Kidney glomerular epithelial cell (primary cell): ENCODE results near the gene PGM2.
A peak's percentile ranks its signal among the peaks of the same experiment; 100 is the strongest.

Experiments
- DNase-seq: peaks from one replicate; lab custom pipeline; 2025; lab: John Stamatoyannopoulos, UW

The PGM2 gene

DNA sequence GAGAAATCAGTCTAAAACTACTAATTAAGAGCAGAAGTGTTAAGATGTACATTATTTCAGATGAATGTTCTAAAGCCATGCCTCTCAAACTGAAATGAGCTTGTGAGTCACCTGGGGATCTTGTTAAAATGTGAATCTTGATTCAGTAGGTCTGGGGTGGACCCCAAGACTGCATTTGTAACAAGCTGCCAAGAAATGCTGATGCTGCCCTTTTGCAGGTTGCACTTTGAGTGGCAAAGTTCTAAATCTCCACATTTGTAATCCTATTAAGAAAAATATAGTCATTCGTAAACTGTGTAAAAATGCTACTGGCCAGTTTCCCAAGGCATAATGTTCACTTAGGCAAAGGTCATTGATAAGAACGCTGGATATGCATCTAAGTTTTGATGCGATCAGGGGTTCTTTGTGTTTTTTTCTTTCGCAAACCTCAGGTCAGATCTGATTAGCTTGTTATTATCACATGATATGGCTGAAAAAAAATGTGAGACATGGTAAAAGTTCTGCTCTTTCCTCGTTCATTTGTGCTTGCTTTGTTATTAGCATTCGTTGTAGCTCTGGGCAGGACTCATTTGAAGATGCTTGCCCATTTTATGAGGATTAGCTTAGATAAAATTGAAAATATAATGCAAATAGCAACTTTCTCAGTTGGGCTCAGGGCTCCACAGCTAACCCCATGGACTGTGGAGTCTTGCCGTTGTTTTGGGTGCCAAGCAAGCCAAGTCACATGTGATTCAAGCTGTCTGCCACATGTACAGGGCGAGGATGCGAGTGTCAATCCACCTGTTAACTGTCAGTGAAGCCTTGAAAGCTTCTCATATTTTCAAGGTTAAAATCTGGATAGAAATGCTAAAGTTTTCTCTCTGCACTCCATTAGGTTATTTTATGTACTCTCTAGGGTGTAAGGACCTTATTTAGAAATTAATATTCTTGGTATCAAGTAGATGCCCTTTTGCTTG lies 76.5 kb downstream of the PGM2 start:
- DNase-seq, result no peak

DNA sequence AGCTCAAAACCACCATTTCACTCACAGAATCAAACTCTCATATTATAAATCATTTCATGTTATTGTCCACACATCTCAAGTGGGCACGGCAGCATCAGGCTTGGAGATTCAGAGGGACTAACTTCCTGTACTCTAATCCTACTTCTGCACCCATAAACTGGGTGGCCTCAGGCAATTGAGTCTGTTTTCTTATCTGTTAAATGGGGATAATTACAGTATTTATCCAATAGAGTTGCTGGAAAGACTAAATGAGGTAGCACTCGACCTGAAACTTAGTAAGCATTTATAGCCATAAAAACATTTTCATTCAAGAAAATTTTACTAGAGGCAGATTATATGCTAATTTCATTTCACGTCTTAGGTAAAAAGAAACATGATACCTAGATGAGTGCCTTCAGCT lies 77.4 kb downstream of the PGM2 start:
- DNase-seq, result no peak

DNA sequence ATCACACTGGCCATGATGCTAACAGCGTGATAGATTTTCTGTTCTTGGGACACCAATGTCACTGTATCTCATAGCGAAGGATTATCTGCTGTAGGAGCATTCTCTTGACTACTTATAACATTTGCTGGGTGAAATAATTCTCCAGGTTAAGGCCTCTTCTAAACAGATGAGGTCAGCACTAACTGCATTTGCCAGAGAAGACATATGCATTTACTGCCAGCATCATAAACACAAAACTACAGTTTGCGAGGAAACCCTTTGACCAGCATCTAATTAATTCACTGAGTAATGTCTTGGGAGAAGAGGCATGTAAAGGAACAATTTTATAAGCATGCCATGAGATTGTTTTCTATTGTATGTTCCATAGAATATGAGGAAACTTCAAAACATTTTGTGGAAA lies 78.3 kb downstream of the PGM2 start:
- DNase-seq, result no peak

DNA sequence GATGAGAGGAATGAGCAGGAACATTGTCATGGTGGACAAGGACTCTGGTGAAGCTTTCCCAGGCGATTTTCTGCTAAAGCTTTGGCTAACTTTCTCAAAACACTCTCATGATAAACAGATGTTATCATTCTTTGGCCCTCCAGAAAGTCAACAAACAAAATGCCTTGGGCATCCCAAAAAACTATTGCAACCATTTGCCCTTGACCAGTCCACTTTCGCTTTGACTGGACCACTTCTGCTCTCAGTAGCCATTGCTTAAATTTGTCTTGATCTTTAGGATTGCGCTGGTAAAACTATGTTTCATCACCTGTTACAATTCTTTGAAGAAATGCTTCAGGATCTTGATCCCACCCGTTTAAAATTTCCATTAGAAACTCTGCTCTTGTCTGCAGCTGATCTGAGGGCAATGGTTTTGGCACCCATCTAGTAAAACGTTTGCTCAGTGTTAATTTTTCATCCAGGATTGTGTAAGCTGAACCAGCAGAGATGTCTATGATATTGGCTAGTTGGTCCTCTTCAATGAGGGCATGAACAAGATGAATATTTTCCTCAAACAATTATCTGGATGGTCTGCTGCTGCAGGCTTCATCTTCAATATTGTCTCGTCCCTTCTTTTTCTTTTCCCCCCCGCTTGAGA lies 79.2 kb downstream of the PGM2 start:
- DNase-seq, result no peak

DNA sequence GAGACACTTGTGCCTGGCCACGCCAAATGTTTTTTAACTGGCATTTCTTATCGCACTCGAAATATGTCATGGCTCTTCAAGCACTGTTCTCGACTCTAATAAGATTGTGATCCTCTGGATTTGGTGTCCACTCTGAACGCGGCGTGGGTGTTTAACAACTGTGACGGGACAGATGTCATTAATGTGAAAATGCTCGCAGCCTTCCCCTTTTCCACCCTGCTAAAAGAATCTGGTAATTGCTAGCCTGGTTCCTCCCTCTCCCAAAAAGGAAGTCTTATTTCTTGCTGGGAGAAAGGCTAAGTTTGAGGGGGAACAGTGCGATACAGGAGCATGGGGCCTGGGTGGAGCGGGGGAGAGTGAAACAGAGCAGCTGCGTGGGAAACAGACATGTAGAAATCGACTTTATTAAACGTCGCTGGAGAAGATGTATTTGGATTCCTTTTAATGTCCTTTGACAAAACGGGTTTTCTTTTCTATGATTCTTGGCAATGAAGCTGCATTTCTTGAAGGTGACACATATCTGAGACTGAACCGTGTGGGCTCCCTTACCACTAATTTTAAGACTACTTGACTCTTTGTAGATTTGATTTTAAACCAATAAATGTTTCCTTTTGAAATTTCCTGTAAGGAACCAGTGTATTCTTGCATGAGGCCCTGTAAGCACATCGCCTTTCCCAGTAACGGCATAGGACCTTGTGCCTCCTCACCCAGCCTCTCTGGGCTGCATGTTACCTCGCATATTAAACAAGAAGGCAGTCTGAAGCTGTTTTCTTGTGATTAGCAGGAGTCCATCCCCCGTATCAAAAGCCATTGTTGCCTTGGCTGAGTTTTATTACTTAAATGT lies 82.2 kb downstream of the PGM2 start:
- peak; percentile 45 for DNase-seq

DNA sequence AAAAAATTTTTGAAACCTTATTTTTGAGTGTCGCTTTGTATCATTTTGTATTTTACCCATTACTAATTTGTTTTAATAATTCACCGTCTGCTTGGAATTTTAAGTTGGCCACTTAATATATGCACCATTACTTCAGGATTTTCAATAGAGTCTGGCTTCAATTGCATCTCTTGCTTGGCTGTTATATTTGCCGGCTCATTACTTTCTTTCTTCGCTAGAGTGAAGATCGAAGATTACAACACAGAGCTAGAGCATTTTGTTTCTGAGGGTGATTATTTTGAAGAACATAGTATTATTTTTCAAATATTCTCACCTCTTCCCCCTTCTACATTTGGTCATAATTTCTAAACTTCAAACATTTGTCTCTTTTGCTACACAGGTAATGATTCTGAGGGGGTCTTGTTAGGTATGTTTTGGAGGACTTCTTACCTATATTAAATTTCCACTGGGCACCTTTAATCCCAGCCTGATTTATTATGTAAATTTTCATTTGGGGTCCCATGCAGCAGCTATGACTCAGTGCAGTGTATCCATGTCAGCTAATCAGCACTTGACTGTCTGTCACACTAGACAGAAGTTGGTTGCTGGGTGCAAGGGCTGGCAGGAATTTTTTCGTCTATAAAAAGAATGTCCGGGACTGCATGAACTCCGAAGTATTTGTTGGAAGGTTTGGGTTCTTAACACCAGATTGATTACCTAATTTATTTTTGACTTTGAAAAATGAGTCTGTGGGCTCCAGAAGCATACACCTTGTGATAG lies 83.0 kb downstream of the PGM2 start:
- DNase-seq, result no peak

DNA sequence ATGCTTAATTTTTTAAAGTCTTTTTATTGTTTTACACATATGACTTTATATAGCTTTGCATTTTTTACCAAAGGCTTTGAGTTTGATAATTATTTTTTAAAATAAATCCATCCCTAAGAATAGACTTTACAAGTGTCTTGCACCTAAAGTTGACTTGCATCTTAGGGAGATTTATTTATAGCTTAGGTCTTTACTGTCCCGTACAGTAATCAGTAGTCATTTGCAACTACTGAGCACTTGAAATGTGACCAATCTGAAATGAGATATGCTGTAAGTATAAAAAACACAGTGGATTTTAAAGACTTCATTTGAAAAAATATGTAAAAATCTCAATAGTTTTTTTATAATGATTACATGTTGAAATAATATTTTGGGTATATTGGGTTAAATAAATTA lies 83.6 kb downstream of the PGM2 start:
- no peak for DNase-seq
